Neuronal stem cell (in vitro differentiated cells): ENCODE measurements around the gene PARN.
A peak's percentile ranks its signal among the peaks of the same experiment; 100 is the strongest.

Source experiments
- DNase-seq: peaks from one replicate; pipeline ENCODE4 v3.0.0-alpha.2; 2013; ENCODE audit warnings: low spot score
- H2AFZ ChIP-seq: one replicate; pipeline ENCODE4 v1.6.1; 2013; ENCODE audit warnings: mild to moderate bottlenecking, low read length, inconsistent platforms
- H2AK5ac ChIP-seq: 2 replicates; pipeline ENCODE4 v1.6.1; 2013; ENCODE audit warnings: low read depth, mild to moderate bottlenecking, inconsistent platforms, low read length, moderate library complexity, mixed read lengths
- H2BK120ac ChIP-seq: 2 replicates; pipeline ENCODE4 v1.6.1; 2013; ENCODE audit warnings: low read depth, mild to moderate bottlenecking, inconsistent platforms, low read length, moderate library complexity, mixed read lengths
- H2BK12ac ChIP-seq: one replicate; pipeline ENCODE4 v1.6.1; 2013; ENCODE audit warnings: low read length, inconsistent platforms
- H2BK15ac ChIP-seq: 2 replicates; pipeline ENCODE4 v1.6.1; 2013; ENCODE audit warnings: mild to moderate bottlenecking, low read length, inconsistent platforms, mixed read lengths
- H2BK5ac ChIP-seq: one replicate; pipeline ENCODE4 v1.6.1; 2013; ENCODE audit warnings: inconsistent platforms, mild to moderate bottlenecking, low read length, moderate library complexity
- H3K14ac ChIP-seq: one replicate; pipeline ENCODE4 v1.6.1; 2013; ENCODE audit warnings: low read length, inconsistent platforms
- H3K18ac ChIP-seq: 2 replicates; pipeline ENCODE4 v1.6.1; 2013; ENCODE audit warnings: low read length, inconsistent platforms
- H3K23ac ChIP-seq: 2 replicates; pipeline ENCODE4 v1.6.1; 2013; ENCODE audit warnings: low read depth, mild to moderate bottlenecking, mixed read lengths, low read length, inconsistent platforms; ENCODE audit not compliant: poor library complexity
- H3K27ac ChIP-seq: replicated peaks from 3 replicates; pipeline ENCODE4 v1.5.1; 2013; ENCODE audit warnings: low read length, inconsistent platforms
- H3K27me3 ChIP-seq, 3 experiments: 2 replicates each; pipeline ENCODE4 v1.6.1; 2013; ENCODE audit warnings: low read length in 3 of 3, mild to moderate bottlenecking in 2 of 3, inconsistent platforms in 1 of 3, low read depth in 1 of 3, mixed read lengths in 1 of 3, moderate library complexity in 1 of 3; ENCODE audit not compliant: control insufficient read depth in 3 of 3, insufficient read depth in 3 of 3
- H3K36me3 ChIP-seq, 2 donors: replicated peaks in 1 of 2; 2 replicates each; pipeline ENCODE4 v1.6.1; 2013; ENCODE audit warnings: low read length in 2 of 2; ENCODE audit not compliant: control insufficient read depth in 2 of 2, insufficient read depth in 2 of 2
- H3K4ac ChIP-seq: 2 replicates; pipeline ENCODE4 v1.6.1; 2013; ENCODE audit warnings: inconsistent platforms, mild to moderate bottlenecking, low read length, moderate library complexity
- H3K4me1 ChIP-seq, 2 donors: 1 replicate in 1 of 2; 2 replicates in 1 of 2; pipeline ENCODE4 v1.6.1; 2013; ENCODE audit warnings: low read length in 2 of 2, low read depth in 1 of 2; ENCODE audit not compliant: control insufficient read depth in 2 of 2, insufficient read depth in 1 of 2
- H3K4me2 ChIP-seq: one replicate; pipeline ENCODE4 v1.6.1; 2013; ENCODE audit warnings: mild to moderate bottlenecking, low read length, inconsistent platforms; ENCODE audit not compliant: insufficient read depth, poor library complexity, severe bottlenecking
- H3K4me3 ChIP-seq, 2 donors: 2 replicates each; pipeline ENCODE4 v1.5.1; 2013; ENCODE audit warnings: low read length in 2 of 2, mild to moderate bottlenecking in 2 of 2, inconsistent platforms in 1 of 2, moderate library complexity in 1 of 2
- H3K79me1 ChIP-seq: one replicate; pipeline ENCODE4 v1.6.1; 2013; ENCODE audit warnings: low read depth, mild to moderate bottlenecking, inconsistent platforms, low read length, moderate library complexity
- H3K9ac ChIP-seq: one replicate; pipeline ENCODE4 v1.6.1; 2013; ENCODE audit warnings: mild to moderate bottlenecking, low read depth, low read length, inconsistent platforms; ENCODE audit not compliant: poor library complexity
- H3K9me3 ChIP-seq, 2 donors: replicated peaks in 1 of 2; 2 replicates each; pipeline versions ENCODE3 to v1.6.1; 2013; ENCODE audit warnings: low read length in 2 of 2, mild to moderate bottlenecking in 2 of 2, inconsistent platforms in 1 of 2, low read depth in 1 of 2, mixed read lengths in 1 of 2, moderate library complexity in 1 of 2; ENCODE audit not compliant: control insufficient read depth in 2 of 2, insufficient read depth in 1 of 2
- H4K8ac ChIP-seq: one replicate; pipeline ENCODE4 v1.6.1; 2013; ENCODE audit warnings: low read depth, mild to moderate bottlenecking, inconsistent platforms, low read length, moderate library complexity
- H4K91ac ChIP-seq: one replicate; pipeline ENCODE4 v1.6.1; 2013; ENCODE audit warnings: low read length, low read depth, mild to moderate bottlenecking, inconsistent platforms; ENCODE audit not compliant: poor library complexity
- WGBS, 2 donors: extraction: QIAGEN DNeasy Blood & Tissue Kit; methylation state at CpG; one replicate each; pipeline ENCODE4 v1.1.7; 2013; ENCODE audit warnings: missing lambda C conversion rate in 2 of 2, mixed read lengths in 1 of 2; ENCODE audit not compliant: insufficient read length in 2 of 2, insufficient replicate concordance in 1 of 2; ENCODE audit errors: extremely low coverage in 2 of 2; 5-methylcytosine and 5-hydroxymethylcytosine counted together

The PARN gene

DNA sequence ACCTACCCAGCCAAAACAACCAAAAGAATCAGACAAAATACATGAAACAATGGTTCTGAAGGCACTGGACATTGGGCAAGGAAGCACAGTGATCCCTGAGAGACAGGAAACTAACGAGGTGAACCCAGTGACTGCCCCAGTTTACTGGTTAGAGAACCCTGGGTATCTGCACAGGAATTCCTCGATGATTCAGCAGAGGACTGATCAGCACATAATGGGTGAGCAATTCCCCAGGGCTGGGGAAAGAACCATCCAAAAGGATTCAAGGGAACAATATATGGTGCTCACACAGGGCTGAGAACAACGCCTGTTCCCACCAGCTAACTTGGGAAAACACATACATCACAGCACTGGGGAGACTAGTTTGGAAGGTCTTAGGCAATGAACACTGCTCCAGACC, 167.2 kb downstream of the PARN start:
- no peak overlapping the region for H4K8ac ChIP-seq
- no peak overlapping the region for H2BK15ac ChIP-seq
- no peak overlapping the region for H2AK5ac ChIP-seq
- H3K23ac ChIP-seq: no peak overlapping the region
- no peaks in the 10 kb centered on the region for H3K79me1 ChIP-seq
- peaks cover 0 to 5% of the 10 kb centered on the region in 2 donors for H3K4me1 ChIP-seq
- no peak overlapping the region for H3K18ac ChIP-seq
- no peak overlapping the region for H3K4me3 ChIP-seq
- H3K4ac ChIP-seq: no peak overlapping the region
- no peak overlapping the region for H4K91ac ChIP-seq
- WGBS, 2 donors: no CpG with 5 or more reads among the region's 3 CpGs
- no peak overlapping the region for H2BK120ac ChIP-seq
- no peak overlapping the region for H2BK12ac ChIP-seq
- H3K4me2 ChIP-seq: no peak overlapping the region
- no peak overlapping the region for H3K9ac ChIP-seq
- no peak overlapping the region for H2BK5ac ChIP-seq
- peaks cover 2 to 14% of the 10 kb centered on the region in 2 donors for H3K9me3 ChIP-seq
- no peaks in the 10 kb centered on the region for H3K27me3 ChIP-seq
- no peak overlapping the region for H3K14ac ChIP-seq
- H3K36me3 ChIP-seq: peaks cover 0 to 5% of the 10 kb centered on the region in 2 donors
- no peak for DNase-seq
- H2AFZ ChIP-seq: no peak overlapping the region
- no peak overlapping the region for H3K27ac ChIP-seq

GRCh38 chr16:14460726-14461125, 169.3 kb downstream of the PARN start:
- H3K4ac ChIP-seq: no peak overlapping the region
- no peak overlapping the region for H3K27ac ChIP-seq
- H3K9ac ChIP-seq: no peak overlapping the region
- no peak overlapping the region for H3K23ac ChIP-seq
- DNase-seq: no peak
- H3K79me1 ChIP-seq: no peaks in the 10 kb centered on the region
- no peak overlapping the region for H2BK5ac ChIP-seq
- H2BK15ac ChIP-seq: no peak overlapping the region
- H3K4me3 ChIP-seq: no peak overlapping the region
- H3K4me2 ChIP-seq: no peak overlapping the region
- H3K9me3 ChIP-seq: peaks cover 2 to 14% of the 10 kb centered on the region in 2 donors
- no peak overlapping the region for H3K18ac ChIP-seq
- H3K4me1 ChIP-seq: peaks cover 0 to 5% of the 10 kb centered on the region in 2 donors
- no peaks in the 10 kb centered on the region for H3K27me3 ChIP-seq
- no peak overlapping the region for H2AK5ac ChIP-seq
- no peak overlapping the region for H4K91ac ChIP-seq
- H4K8ac ChIP-seq: no peak overlapping the region
- H3K36me3 ChIP-seq: peaks cover 0 to 5% of the 10 kb centered on the region in 2 donors
- no CpG with 5 or more reads among the region's 1 CpG for WGBS, 2 donors
- no peak overlapping the region for H2AFZ ChIP-seq
- H2BK120ac ChIP-seq: no peak overlapping the region
- no peak overlapping the region for H3K14ac ChIP-seq
- H2BK12ac ChIP-seq: no peak overlapping the region

- Histone ChIP-seq H3K23ac (no peak overlapping the region), H2AK5ac (no peak overlapping the region), H4K91ac (no peak overlapping the region), H2BK5ac (no peak overlapping the region), H3K36me3 (peaks cover 0 to 5% of the 10 kb centered on the region in 2 donors), H3K27ac (no peak overlapping the region), H3K4ac (no peak overlapping the region), H2AFZ (no peak overlapping the region), H3K27me3 (no peaks in the 10 kb centered on the region), H3K79me1 (no peaks in the 10 kb centered on the region), H3K4me1 (peaks cover 0 to 5% of the 10 kb centered on the region in 2 donors), H3K4me2 (no peak overlapping the region), H3K9ac (no peak overlapping the region), H2BK120ac (no peak overlapping the region), H4K8ac (no peak overlapping the region), H2BK15ac (no peak overlapping the region), H3K9me3 (no peaks in the 10 kb centered on the region), H3K4me3 (no peak overlapping the region), H2BK12ac (no peak overlapping the region), H3K14ac (peak overlapping the region; percentile 78), H3K18ac (peak overlapping the region; percentile 33)
- no peak for DNase-seq
- no CpG with 5 or more reads among the region's 7 CpGs for WGBS, 2 donors
These were observed 171.5 kb downstream of the PARN start for GRCh38 chr16:14458576-14458975.

- Histone ChIP-seq H2AFZ (no peak overlapping the region), H3K79me1 (no peaks in the 10 kb centered on the region), H2BK5ac (no peak overlapping the region), H2BK15ac (no peak overlapping the region), H2BK12ac (no peak overlapping the region), H2AK5ac (no peak overlapping the region), H3K23ac (no peak overlapping the region), H3K27me3 (no peaks in the 10 kb centered on the region), H4K91ac (no peak overlapping the region), H3K9ac (no peak overlapping the region), H3K27ac (no peak overlapping the region), H2BK120ac (no peak overlapping the region), H3K4ac (no peak overlapping the region), H3K4me3 (no peak overlapping the region), H4K8ac (no peak overlapping the region), H3K36me3 (peaks cover 0 to 5% of the 10 kb centered on the region in 2 donors), H3K9me3 (no peaks in the 10 kb centered on the region), H3K4me2 (no peak overlapping the region), H3K4me1 (peaks cover 0 to 5% of the 10 kb centered on the region in 2 donors), H3K18ac (no peak overlapping the region), H3K14ac (no peak overlapping the region)
- no peak for DNase-seq
- no CpG with 5 or more reads among the region's 10 CpGs for WGBS, 2 donors
These were observed 173.1 kb downstream of the PARN start for GRCh38 chr16:14456793-14457481.
